HCT116 (cell line): ENCODE results near the gene SPSB4. TPM values are rescaled to one million over a fixed set of nuclear protein-coding genes. Genes with fewer than 3 reads are reported as not detected.

Source experiments
- ATAC-seq: fragments of 200-7000 bp; cut with Tn5 transposase; 2 replicates; pipeline ENCODE4 v1.9.1; 2020; ENCODE audit warnings: mild to moderate bottlenecking, moderate library complexity
- BruUV-seq: library from RNA; stranded (reverse); fragments of 400-500 nt; replicated peaks from 2 replicates; lab custom pipeline; 2021; lab: Mats Ljungman, UMichigan
- CTCF ChIA-PET: fragments of 300-600 bp; sonication (Branson Sonifier 250); formaldehyde crosslinking; loops from one replicate; lab custom pipeline; 2021; ENCODE audit warnings: antibody characterized with exemption; lab: Charles Lee
- POLR2A ChIA-PET: fragments of 300-600, 350-600 bp; sonication (Branson Sonifier 250); formaldehyde crosslinking; loops from one replicate; lab custom pipeline; 2021; ENCODE audit warnings: antibody characterized with exemption; lab: Charles Lee
- RAD21 ChIA-PET, 2 experiments: fragments of 300-600 bp; sonication (Branson Sonifier 250); formaldehyde crosslinking; loops; one replicate each; lab custom pipeline; 2023; ENCODE audit warnings: low total read pairs in 2 of 2; ENCODE audit not compliant: uncharacterized antibody in 2 of 2, unreplicated experiment in 2 of 2, low non-redundant PET in 1 of 2; lab: Charles Lee
- DNase-seq: peaks from one replicate; pipeline ENCODE4 v3.0.0-alpha.2; 2010; ENCODE audit warnings: low read depth, low spot score
- H2AFZ ChIP-seq: fragments of 200-600 bp; shearing (Covaris generic), sonication (generic); 2 replicates; pipeline ENCODE4 v1.6.1; 2017; ENCODE audit warnings: low read depth, mixed run types, mixed read lengths, antibody characterized with exemption, low read length; ENCODE audit not compliant: poor library complexity, severe bottlenecking
- H3K27ac ChIP-seq: 2 replicates; pipeline ENCODE4 v1.5.1; 2012; ENCODE audit warnings: low read depth, low read length
- H3K27me3 ChIP-seq: fragments of 200-600 bp; sonication (generic); 2 replicates; pipeline ENCODE4 v1.6.1; 2016; ENCODE audit warnings: mixed run types, low read length, mixed read lengths; ENCODE audit not compliant: insufficient read depth
- H3K36me3 ChIP-seq, 2 experiments: fragments of 200-500 bp in 1 of 2; fragments of 200-600 bp in 1 of 2; sonication (Bioruptor generic) in 1 of 2; sonication (generic) in 1 of 2; 2 replicates each; pipeline versions ENCODE4 v1.5.1 to v1.6.1; 2014 to 2016; ENCODE audit warnings: low read length in 2 of 2, inconsistent platforms in 1 of 2, mixed read lengths in 1 of 2, mixed run types in 1 of 2; ENCODE audit not compliant: insufficient read depth in 2 of 2, control insufficient read depth in 1 of 2
- H3K4me1 ChIP-seq, 2 experiments: fragments of 200-600 bp in 1 of 2; sonication (generic) in 1 of 2; 2 replicates each; pipeline versions ENCODE4 v1.5.1 to v1.6.1; 2012 to 2017; ENCODE audit warnings: low read length in 2 of 2, inconsistent platforms in 1 of 2, mild to moderate bottlenecking in 1 of 2, mixed read lengths in 1 of 2, mixed run types in 1 of 2, moderate library complexity in 1 of 2; ENCODE audit not compliant: insufficient read depth in 2 of 2, control insufficient read depth in 1 of 2
- H3K4me2 ChIP-seq: fragments of 200-600 bp; sonication (generic); 2 replicates; pipeline ENCODE4 v1.6.1; 2017; ENCODE audit warnings: mixed run types, low read length, mixed read lengths
- H3K4me3 ChIP-seq, 2 experiments: fragments of 200-600 bp in 1 of 2; sonication (generic) in 1 of 2; replicated peaks in 1 of 2; 2 replicates each; pipeline ENCODE4 v1.5.1; 2011 to 2016; ENCODE audit warnings: low read length in 2 of 2, control low read depth in 1 of 2, low read depth in 1 of 2, mild to moderate bottlenecking in 1 of 2, mixed read lengths in 1 of 2, mixed run types in 1 of 2
- H3K79me2 ChIP-seq: fragments of 200-600 bp; sonication (generic); 2 replicates; pipeline ENCODE4 v1.6.1; 2017; ENCODE audit warnings: mild to moderate bottlenecking, mixed run types, low read length, moderate library complexity, mixed read lengths; ENCODE audit not compliant: insufficient read depth
- H3K9ac ChIP-seq: fragments of 200-600 bp; sonication (generic); 2 replicates; pipeline ENCODE4 v1.6.1; 2016; ENCODE audit warnings: low read length, mixed read lengths
- H3K9me2 ChIP-seq: fragments of 200-600 bp; sonication (generic), shearing (Covaris generic); 2 replicates; pipeline ENCODE4 v1.6.1; 2017; ENCODE audit warnings: mixed run types, mild to moderate bottlenecking, moderate library complexity; ENCODE audit not compliant: insufficient read depth
- H3K9me3 ChIP-seq, 2 experiments: fragments of 200-500 bp in 1 of 2; fragments of 200-600 bp in 1 of 2; sonication (Bioruptor generic) in 1 of 2; sonication (generic) in 1 of 2; 2 replicates each; pipeline ENCODE4 v1.6.1; 2014 to 2017; ENCODE audit warnings: low read length in 2 of 2, mixed read lengths in 2 of 2, inconsistent platforms in 1 of 2, low read depth in 1 of 2, mild to moderate bottlenecking in 1 of 2, mixed run types in 1 of 2, moderate library complexity in 1 of 2; ENCODE audit not compliant: control insufficient read depth in 1 of 2, insufficient read depth in 1 of 2
- H4K20me1 ChIP-seq: fragments of 200-600 bp; sonication (generic), shearing (Covaris generic); 2 replicates; pipeline ENCODE4 v1.6.1; 2017; ENCODE audit warnings: mixed run types, mild to moderate bottlenecking, moderate library complexity; ENCODE audit not compliant: insufficient read depth
- CEBPB ChIP-seq: IDR thresholded peaks from 2 replicates; pipeline ENCODE4 v1.6.1; 2012; ENCODE audit warnings: low read depth
- EZH2phosphoT487 ChIP-seq: fragments of 200-600 bp; IDR thresholded peaks from 2 replicates; pipeline ENCODE4 v1.6.1; 2018; ENCODE audit warnings: antibody characterized with exemption, borderline replicate concordance
- FOSL1 ChIP-seq: IDR thresholded peaks from 2 replicates; pipeline ENCODE4 v1.6.1; 2012; ENCODE audit warnings: low read depth
- POLR2A ChIP-seq: IDR thresholded peaks from 2 replicates; pipeline ENCODE4 v1.7.0; 2011; ENCODE audit warnings: borderline replicate concordance; ENCODE audit not compliant: insufficient read depth, insufficient read length; ENCODE audit errors: extremely low read depth
- TCF7L2 ChIP-seq: IDR thresholded peaks from 2 replicates; pipeline ENCODE4 v1.7.0; 2011; ENCODE audit warnings: borderline replicate concordance, inconsistent platforms; ENCODE audit not compliant: insufficient read depth, insufficient read length; ENCODE audit errors: extremely low read depth
- intact Hi-C: fragments of 100-400 bp; cut with micrococcal nuclease; formaldehyde crosslinking; loops from 2 replicates; pipeline ENCODE4 v1.10.0; 2022
- total RNA-seq: library from RNA; stranded (reverse); gene quantifications from one replicate; pipeline ENCODE4 v1.2.1, GENCODE V29; 2021; ENCODE audit not compliant: unreplicated experiment

The SPSB4 gene
- total RNA-seq, 1 experiment from 2014 or later: 0.57 TPM

- ATAC-seq: no peak
- no peak for TF ChIP-seq TCF7L2
- TF ChIP-seq EZH2phosphoT487: no peak
Measured at GRCh38 chr3:141020143-141020830, 30.9 kb upstream of the SPSB4 start.

GRCh38 chr3:141021261-141021660 is 29.9 kb upstream of the SPSB4 start:
- CTCF ChIA-PET: no interaction called here
- Histone ChIP-seq H3K9me2 (no peaks in the 10 kb centered on the region), H2AFZ (no peak overlapping the region), H3K4me1 (no peaks in the 10 kb centered on the region), H3K9ac (no peak overlapping the region), H3K4me2 (no peak overlapping the region), H3K9me3 (no peaks in the 10 kb centered on the region), H3K27ac (no peak overlapping the region), H3K79me2 (no peaks in the 10 kb centered on the region), H3K27me3 (peaks cover 11% of the 10 kb centered on the region), H3K36me3 (no peaks in the 10 kb centered on the region), H3K4me3 (no peak overlapping the region), H4K20me1 (no peaks in the 10 kb centered on the region)
- BruUV-seq: no TSS peak
- ATAC-seq (no peak), DNase-seq (no peak)
- intact Hi-C loops: no loop called here
- RAD21 ChIA-PET: no interaction called here
- TF ChIP-seq FOSL1 (no peak), CEBPB (no peak), POLR2A (no peak)
- POLR2A ChIA-PET: no interaction called here

More at GRCh38 chr3:141020143-141020830, 30.9 kb upstream of the SPSB4 start:
- Histone ChIP-seq H2AFZ (no peak overlapping the region), H3K9me3 (no peaks in the 10 kb centered on the region), H3K79me2 (no peaks in the 10 kb centered on the region), H3K4me1 (no peaks in the 10 kb centered on the region), H3K36me3 (no peaks in the 10 kb centered on the region), H3K9me2 (no peaks in the 10 kb centered on the region), H4K20me1 (no peaks in the 10 kb centered on the region), H3K4me3 (no peak overlapping the region), H3K27ac (no peak overlapping the region), H3K4me2 (no peak overlapping the region), H3K27me3 (0 out of 2 replicates have a peak, but pooled peaks cover 5% of the 10 kb centered on the region), H3K9ac (no peak overlapping the region)
- POLR2A ChIA-PET: no interaction called here
- RAD21 ChIA-PET: no interaction called here
- no peak for DNase-seq
- intact Hi-C loops: no loop called here
- no TSS peak for BruUV-seq
- CTCF ChIA-PET: no interaction called here
